IMR-90 (cell line): ENCODE results near the gene SUDS3. TPM values are rescaled to one million over a fixed set of nuclear protein-coding genes. Genes with fewer than 3 reads are reported as not detected.

ENCODE experiments used
- ATAC-seq: fragments of 200-7000 bp; cut with Tn5 transposase; 2 replicates; pipeline ENCODE4 v1.9.1; 2020; ENCODE audit warnings: low read depth, mild to moderate bottlenecking, moderate library complexity
- BruUV-seq: library from RNA; stranded (reverse); fragments of 400-500 nt; replicated peaks from 2 replicates; lab custom pipeline; 2021; lab: Mats Ljungman, UMichigan
- CTCF ChIA-PET: fragments of 300-600 bp; formaldehyde crosslinking; extraction: SDS; loops from one replicate; lab custom pipeline; 2021; ENCODE audit warnings: antibody characterized with exemption; lab: Yijun Ruan, JAX
- POLR2A ChIA-PET: fragments of 300-600 bp; sonication (Branson Sonifier 250); formaldehyde crosslinking; loops from one replicate; lab custom pipeline; 2022; ENCODE audit warnings: antibody characterized with exemption; ENCODE audit not compliant: unreplicated experiment; lab: Charles Lee
- DNase-seq: peaks from one replicate; pipeline ENCODE4 v3.0.0; 2013
- H2AFZ ChIP-seq: replicated peaks from 2 replicates; pipeline ENCODE3; 2013; ENCODE audit warnings: low read length, mild to moderate bottlenecking; ENCODE audit not compliant: poor library complexity
- H2AK5ac ChIP-seq: 2 replicates; pipeline ENCODE4 v1.6.1; 2013; ENCODE audit warnings: low read depth, low read length, inconsistent platforms
- H2AK9ac ChIP-seq: replicated peaks from 2 replicates; pipeline ENCODE3; 2013; ENCODE audit warnings: mild to moderate bottlenecking, low read depth, low read length, moderate library complexity; ENCODE audit not compliant: poor library complexity
- H2BK120ac ChIP-seq: 2 replicates; pipeline ENCODE4 v1.6.1; 2013; ENCODE audit warnings: low read depth, low read length, inconsistent platforms
- H2BK15ac ChIP-seq: 3 replicates; pipeline ENCODE4 v1.6.1; 2013; ENCODE audit warnings: low read depth, low read length, inconsistent platforms
- H2BK20ac ChIP-seq: 2 replicates; pipeline ENCODE4 v1.6.1; 2013; ENCODE audit warnings: low read depth, mild to moderate bottlenecking, inconsistent platforms, low read length, moderate library complexity
- H2BK5ac ChIP-seq: 2 replicates; pipeline ENCODE4 v1.6.1; 2013; ENCODE audit warnings: mild to moderate bottlenecking, low read depth, low read length, inconsistent platforms; ENCODE audit not compliant: poor library complexity, severe bottlenecking
- H3K14ac ChIP-seq: replicated peaks from 2 replicates; pipeline ENCODE4 v1.6.1; 2013; ENCODE audit warnings: low read depth, low read length, inconsistent platforms
- H3K18ac ChIP-seq: 2 replicates; pipeline ENCODE4 v1.6.1; 2013; ENCODE audit warnings: low read depth, low read length, control low read depth
- H3K23ac ChIP-seq: 2 replicates; pipeline ENCODE4 v1.6.1; 2013; ENCODE audit warnings: low read depth, low read length, inconsistent platforms
- H3K27ac ChIP-seq: 2 replicates; pipeline ENCODE4 v1.5.1; 2013; ENCODE audit warnings: mild to moderate bottlenecking, control low read depth, low read length; ENCODE audit not compliant: insufficient read depth
- H3K27me3 ChIP-seq: 2 replicates; pipeline ENCODE4 v1.6.1; 2013; ENCODE audit warnings: low read length; ENCODE audit not compliant: control insufficient read depth, insufficient read depth
- H3K36me3 ChIP-seq: 2 replicates; pipeline ENCODE4 v1.6.1; 2013; ENCODE audit warnings: low read length, mixed read lengths; ENCODE audit not compliant: control insufficient read depth, insufficient read depth
- H3K4ac ChIP-seq: 2 replicates; pipeline ENCODE4 v1.6.1; 2013; ENCODE audit warnings: low read depth, low read length, inconsistent platforms
- H3K4me1 ChIP-seq: 2 replicates; pipeline ENCODE4 v1.6.1; 2013; ENCODE audit warnings: low read length, mixed read lengths; ENCODE audit not compliant: control insufficient read depth, insufficient read depth
- H3K4me2 ChIP-seq: 2 replicates; pipeline ENCODE4 v1.6.1; 2013; ENCODE audit warnings: low read depth, mild to moderate bottlenecking, control low read depth, low read length, moderate library complexity
- H3K4me3 ChIP-seq: 2 replicates; pipeline ENCODE4 v1.5.1; 2013; ENCODE audit warnings: low read depth, mild to moderate bottlenecking, control low read depth, low read length, moderate library complexity; ENCODE audit not compliant: insufficient read depth
- H3K56ac ChIP-seq: 2 replicates; pipeline ENCODE4 v1.6.1; 2013; ENCODE audit warnings: low read length, inconsistent platforms; ENCODE audit not compliant: insufficient read depth; ENCODE audit errors: extremely low read depth
- H3K79me1 ChIP-seq, 2 experiments: 2 replicates each; pipeline ENCODE4 v1.6.1; 2013; ENCODE audit warnings: low read length in 2 of 2, inconsistent platforms in 1 of 2, low read depth in 1 of 2
- H3K9ac ChIP-seq: 2 replicates; pipeline ENCODE4 v1.6.1; 2013; ENCODE audit warnings: low read depth, low read length, control low read depth
- H3K9me1 ChIP-seq: 2 replicates; pipeline ENCODE4 v1.6.1; 2013; ENCODE audit warnings: low read length, inconsistent platforms; ENCODE audit not compliant: insufficient read depth
- H3K9me3 ChIP-seq: 2 replicates; pipeline ENCODE4 v1.6.1; 2013; ENCODE audit warnings: low read length; ENCODE audit not compliant: control insufficient read depth, insufficient read depth
- H4K20me1 ChIP-seq: 2 replicates; pipeline ENCODE4 v1.6.1; 2013; ENCODE audit warnings: low read length, inconsistent platforms; ENCODE audit not compliant: insufficient read depth
- H4K5ac ChIP-seq: 2 replicates; pipeline ENCODE4 v1.6.1; 2013; ENCODE audit warnings: mild to moderate bottlenecking, low read depth, low read length, control low read depth
- H4K8ac ChIP-seq, 2 experiments: 2 replicates each; pipeline ENCODE4 v1.6.1; 2013; ENCODE audit warnings: low read depth in 2 of 2, low read length in 2 of 2, control low read depth in 1 of 2, inconsistent platforms in 1 of 2
- H4K91ac ChIP-seq: 2 replicates; pipeline ENCODE4 v1.6.1; 2013; ENCODE audit warnings: low read depth, low read length, inconsistent platforms; ENCODE audit not compliant: insufficient read depth
- CEBPB ChIP-seq: IDR thresholded peaks from 2 replicates; pipeline ENCODE4 v1.6.1; 2012; ENCODE audit warnings: low read depth, low read length, improper control_type of control experiment
- MAZ ChIP-seq: IDR thresholded peaks from 2 replicates; pipeline ENCODE4 v1.6.1; 2012; ENCODE audit warnings: low read depth, mild to moderate bottlenecking, low read length, improper control_type of control experiment, moderate library complexity, borderline replicate concordance
- MXI1 ChIP-seq: IDR thresholded peaks from 2 replicates; pipeline ENCODE4 v1.6.1; 2012; ENCODE audit warnings: low read depth, mild to moderate bottlenecking, low read length, moderate library complexity, borderline replicate concordance
- RCOR1 ChIP-seq: IDR thresholded peaks from 2 replicates; pipeline ENCODE4 v1.6.1; 2012; ENCODE audit warnings: mild to moderate bottlenecking, low read length, improper control_type of control experiment; ENCODE audit not compliant: insufficient replicate concordance
- WGBS, 2 experiments: methylation state at CpG; one replicate each; pipeline versions ENCODE4 v1.1.5 to v1.1.7; 2013; ENCODE audit warnings: missing lambda C conversion rate in 2 of 2; ENCODE audit not compliant: insufficient read length in 1 of 2; ENCODE audit errors: extremely low coverage in 2 of 2; 5-methylcytosine and 5-hydroxymethylcytosine counted together
- dilution Hi-C: fragments of 300-500 bp; cut with HindIII; formaldehyde crosslinking; loops from one replicate; pipeline ENCODE4 v1.14.3; 2018; ENCODE audit warnings: low sequenced_read_pairs; ENCODE audit not compliant: unreplicated experiment
- in situ Hi-C: fragments of 300-500 bp; cut with MboI; formaldehyde crosslinking; loops from 3 replicates; pipeline ENCODE4 v1.14.3; 2019; ENCODE audit warnings: low sequenced_read_pairs, inconsistent platforms, mixed read lengths
- intact Hi-C: fragments of 100-400 bp; cut with micrococcal nuclease; formaldehyde crosslinking; loops from 2 replicates; pipeline ENCODE4 v1.10.0; 2022
- polyA plus RNA-seq, 3 experiments: library from polyadenylated mRNA; depleted of rRNA; stranded (reverse); fragments of >200 nt; gene quantifications; 2 replicates each; pipeline ENCODE4 v1.2.3, GENCODE V29; 2012; ENCODE audit warnings: low replicate concordance in 1 of 3
- total RNA-seq: library from RNA; depleted of rRNA; stranded (reverse); fragments of >200 nt; gene quantifications from 2 replicates; pipeline ENCODE4 v1.2.3, GENCODE V29; 2012
- TF ChIP-seq, protein P1 (sequence below): fragments of 150-350 bp; IDR thresholded peaks from 2 replicates; pipeline ENCODE4 v1.6.1; 2016; ENCODE audit warnings: low read depth, mild to moderate bottlenecking, low read length, moderate library complexity, borderline replicate concordance

The SUDS3 gene
- total and polyA plus RNA-seq, 2 of the 4 experiments (the other 2 are of a cell fraction): 13.4 to 13.8 TPM

DNA sequence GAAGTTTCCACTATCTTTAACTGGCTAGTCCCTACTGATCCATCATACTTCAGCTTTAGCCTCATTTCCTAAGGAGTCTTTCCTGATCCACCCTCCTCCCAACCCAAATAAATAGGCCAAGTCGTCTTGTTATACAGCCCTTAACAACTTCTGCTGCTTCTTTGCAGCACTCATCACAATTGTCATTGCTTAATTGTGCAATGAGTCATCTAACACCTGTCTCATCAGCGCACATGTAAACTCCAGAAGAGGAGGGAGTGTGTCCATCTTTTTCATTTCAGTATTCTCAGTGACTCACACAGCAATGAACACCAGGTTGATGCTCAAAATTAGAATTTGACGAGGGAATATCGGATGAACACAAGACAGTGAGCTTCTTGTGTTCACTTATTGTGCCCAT is 87.3 kb downstream of the SUDS3 start:
- H4K8ac ChIP-seq: no peak overlapping the region
- dilution Hi-C loops: no loop called here
- H3K4me1 ChIP-seq: no peaks in the 10 kb centered on the region
- H3K27me3 ChIP-seq: no peaks in the 10 kb centered on the region
- DNase-seq (no peak), ATAC-seq (no peak)
- H2BK120ac ChIP-seq: no peak overlapping the region
- H3K4ac ChIP-seq: no peak overlapping the region
- H3K18ac ChIP-seq: no peak overlapping the region
- H2BK20ac ChIP-seq: no peak overlapping the region
- no peaks in the 10 kb centered on the region for H3K9me1 ChIP-seq
- H2BK5ac ChIP-seq: no peak overlapping the region
- intact Hi-C loops: no loop called here
- no peak overlapping the region for H2BK15ac ChIP-seq
- no peaks in the 10 kb centered on the region; the same call in 1 of the 2 replicates for H3K9me3 ChIP-seq
- H3K36me3 ChIP-seq: no peaks in the 10 kb centered on the region
- in situ Hi-C loops: no loop called here
- TF ChIP-seq CEBPB (no peak), RCOR1 (no peak), MXI1 (no peak), MAZ (no peak)
- TF ChIP-seq, protein P1, sequence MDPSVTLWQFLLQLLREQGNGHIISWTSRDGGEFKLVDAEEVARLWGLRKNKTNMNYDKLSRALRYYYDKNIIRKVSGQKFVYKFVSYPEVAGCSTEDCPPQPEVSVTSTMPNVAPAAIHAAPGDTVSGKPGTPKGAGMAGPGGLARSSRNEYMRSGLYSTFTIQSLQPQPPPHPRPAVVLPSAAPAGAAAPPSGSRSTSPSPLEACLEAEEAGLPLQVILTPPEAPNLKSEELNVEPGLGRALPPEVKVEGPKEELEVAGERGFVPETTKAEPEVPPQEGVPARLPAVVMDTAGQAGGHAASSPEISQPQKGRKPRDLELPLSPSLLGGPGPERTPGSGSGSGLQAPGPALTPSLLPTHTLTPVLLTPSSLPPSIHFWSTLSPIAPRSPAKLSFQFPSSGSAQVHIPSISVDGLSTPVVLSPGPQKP: no peak
- BruUV-seq: no TSS peak
- no peak overlapping the region for H3K56ac ChIP-seq
- H2AK5ac ChIP-seq: no peak overlapping the region
- H3K79me1 ChIP-seq: no peaks in the 10 kb centered on the region
- CTCF ChIA-PET: no interaction called here
- POLR2A ChIA-PET: no interaction called here
- H3K4me3 ChIP-seq: no peak overlapping the region
- H4K91ac ChIP-seq: no peak overlapping the region
- no peak overlapping the region for H3K23ac ChIP-seq
- no peak overlapping the region for H2AK9ac ChIP-seq
- H2AFZ ChIP-seq: no peak overlapping the region
- no CpG with 5 or more reads among the region's 4 CpGs for WGBS, 2 experiments
- no peak overlapping the region for H3K27ac ChIP-seq
- H3K4me2 ChIP-seq: no peak overlapping the region
- H3K14ac ChIP-seq: no peak overlapping the region
- H4K5ac ChIP-seq: no peak overlapping the region
- H4K20me1 ChIP-seq: no peaks in the 10 kb centered on the region
- no peak overlapping the region for H3K9ac ChIP-seq
